ENCODE data around the gene COL15A1.

COL15A1 gene

DNA sequence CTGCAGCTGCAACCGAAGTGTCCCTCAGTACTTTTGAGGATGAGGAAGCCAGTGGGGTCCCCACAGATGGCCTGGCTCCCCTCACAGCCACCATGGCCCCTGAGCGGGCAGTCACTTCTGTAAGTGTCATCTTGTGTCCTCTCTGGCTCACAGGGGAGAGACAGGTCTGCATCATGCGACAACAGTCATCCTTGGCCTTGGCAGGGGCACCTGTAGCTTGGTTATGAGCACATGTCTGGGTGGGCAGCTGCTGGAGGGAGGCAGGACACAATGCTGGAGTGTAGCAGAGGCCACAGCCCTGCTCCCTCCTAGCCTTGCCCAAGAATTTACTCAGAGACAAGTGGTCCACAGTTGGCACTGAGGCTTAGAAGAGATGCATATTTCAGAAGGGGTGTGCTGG, 71.7 kb downstream of the COL15A1 start:
- DNase-seq (ENCODE audit: low read depth in 2 of 2): no peak

DNA sequence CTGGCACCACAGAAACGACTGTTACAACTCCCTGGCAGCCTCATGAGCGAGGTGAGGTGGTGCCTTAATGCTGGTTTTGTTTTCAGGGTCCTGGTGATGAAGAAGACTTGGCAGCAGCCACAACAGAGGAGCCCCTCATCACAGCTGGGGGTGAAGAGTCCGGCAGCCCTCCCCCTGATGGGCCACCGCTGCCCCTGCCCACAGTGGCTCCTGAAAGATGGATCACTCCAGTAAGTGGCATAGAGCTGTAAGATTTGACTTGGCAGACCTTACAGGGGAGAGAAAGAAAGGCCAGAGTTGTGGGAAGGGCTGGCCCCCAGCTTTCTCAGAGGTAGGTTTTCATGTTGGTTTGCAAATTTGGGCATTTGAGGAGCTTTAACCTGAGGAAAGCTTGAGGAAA, 72.2 kb downstream of the COL15A1 start:
- DNase-seq (ENCODE audit: low read depth in 2 of 2): no peak

DNA sequence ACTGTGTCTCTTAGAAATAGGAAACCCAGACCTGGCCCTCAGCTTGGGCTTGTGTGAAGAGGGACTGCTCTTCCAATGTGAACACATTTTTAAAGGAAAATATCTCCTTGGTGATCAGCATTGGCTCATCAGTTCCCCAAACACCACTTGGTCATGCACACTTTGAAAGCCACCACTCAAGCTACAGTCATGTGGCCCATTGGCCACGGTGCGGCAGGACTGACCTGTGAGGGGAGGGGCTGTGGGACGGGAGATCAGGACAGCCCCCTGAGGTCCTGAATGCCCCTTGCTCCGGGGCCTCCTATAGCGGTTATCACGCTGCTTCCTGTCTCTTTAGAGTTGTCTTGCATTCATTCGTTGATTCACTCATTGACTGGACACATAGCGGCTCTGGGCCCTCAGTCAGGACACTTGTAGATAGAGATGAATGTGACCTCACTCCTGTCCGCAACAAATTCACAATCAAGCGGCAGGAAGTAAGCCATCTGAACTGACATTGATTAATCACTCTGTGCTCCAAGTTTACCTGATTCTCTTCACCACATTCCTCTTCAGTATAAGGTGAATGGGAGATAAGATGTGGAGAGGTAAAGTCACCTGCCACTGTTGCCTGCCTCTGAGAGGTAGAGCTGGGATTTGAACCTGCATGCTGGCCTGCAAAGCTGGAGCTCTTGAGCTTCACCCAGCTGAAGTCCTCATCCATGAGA, 73.1 kb downstream of the COL15A1 start:
- no peak for DNase-seq (ENCODE audit: low read depth in 2 of 2)

DNA sequence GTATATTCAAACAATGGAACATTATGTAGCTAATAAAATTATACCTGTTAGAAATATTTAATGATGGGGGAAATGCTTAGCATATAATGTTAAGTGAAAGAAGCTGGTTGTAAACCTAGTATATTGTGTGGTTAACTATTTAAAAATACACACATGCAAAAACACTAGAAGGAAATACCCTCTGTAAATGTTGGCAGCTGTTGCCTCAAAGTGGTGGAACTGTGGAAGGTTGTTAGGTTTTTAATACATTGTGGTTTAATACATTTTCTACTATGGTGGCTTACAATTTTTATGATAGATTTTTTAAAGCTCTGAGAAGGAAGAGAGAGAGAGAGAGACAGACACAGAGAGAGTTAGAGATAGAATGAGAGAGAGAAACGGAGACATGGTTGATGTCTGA, 74.9 kb downstream of the COL15A1 start:
- no peak for DNase-seq (ENCODE audit: low read depth in 2 of 2)

DNA sequence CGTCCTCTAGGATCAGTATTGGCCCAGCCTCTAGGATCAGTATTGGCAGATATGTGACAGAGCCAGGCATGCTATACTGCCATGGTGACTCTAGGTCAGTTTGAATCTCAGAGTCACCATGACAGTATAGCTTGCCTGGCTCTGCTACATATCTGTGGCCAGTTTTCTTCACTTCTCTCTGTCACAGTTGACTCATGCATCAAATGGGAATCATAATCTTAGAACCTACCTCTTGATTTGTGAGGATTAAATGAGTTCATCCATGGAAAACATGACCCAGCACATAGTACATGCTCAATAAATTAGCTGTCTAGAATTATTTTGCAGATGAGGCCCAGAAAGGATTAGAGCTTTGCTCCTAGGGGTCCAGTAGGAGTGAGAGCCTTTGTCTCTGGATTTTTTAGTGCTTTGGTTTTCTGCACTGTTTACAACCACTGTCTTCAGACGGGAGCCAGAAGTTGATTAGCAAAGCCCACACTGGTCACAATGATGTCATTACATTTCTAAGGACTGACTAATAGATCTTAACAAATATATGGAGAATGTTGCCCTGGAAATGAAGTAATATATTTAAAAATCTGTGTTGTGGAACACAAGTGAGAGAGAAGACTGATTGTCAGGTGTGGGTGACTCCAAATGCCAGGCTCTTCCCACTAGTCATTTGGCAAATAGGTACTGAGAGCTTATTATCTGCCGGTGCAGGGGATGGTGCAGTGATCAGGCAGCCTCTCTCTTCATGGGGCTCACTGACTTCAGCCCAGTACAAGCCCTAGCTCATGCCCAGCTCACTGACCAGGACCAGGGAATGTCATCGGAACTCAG, 76.0 kb downstream of the COL15A1 start:
- no peak for DNase-seq (ENCODE audit: low read depth in 2 of 2)

DNA sequence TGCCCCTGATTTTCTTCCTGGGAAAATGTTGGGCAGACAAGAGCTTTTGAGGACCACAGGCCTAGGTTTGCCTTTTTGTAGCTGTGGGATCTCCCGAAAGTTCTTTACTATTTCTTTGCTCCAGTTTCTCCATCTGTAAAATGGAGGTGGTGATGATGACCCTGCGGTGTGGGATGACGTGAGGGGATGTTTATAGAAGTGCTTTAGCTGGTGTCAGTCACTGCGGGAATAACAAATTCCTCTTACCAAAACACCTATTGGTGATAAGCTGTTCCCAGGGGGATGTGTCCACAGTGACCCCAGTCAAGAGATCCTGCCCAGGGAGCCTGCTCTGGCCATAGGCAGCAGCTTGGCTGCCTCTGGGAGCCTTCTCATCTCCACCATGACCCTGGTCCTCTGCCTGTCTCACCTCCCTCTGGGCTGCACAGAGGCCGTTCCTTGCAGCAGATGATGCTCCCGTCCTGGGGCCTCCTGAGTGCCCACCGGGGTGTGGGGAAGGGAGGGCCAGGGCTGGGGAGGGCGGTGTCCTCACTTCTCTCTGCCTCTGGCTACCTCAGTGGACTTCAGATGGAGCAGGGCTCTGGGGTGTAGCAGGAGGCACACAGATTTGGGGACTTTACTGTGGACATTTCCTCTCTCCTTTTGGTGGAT, 77.2 kb downstream of the COL15A1 start:
- DNase-seq (ENCODE audit: low read depth in 2 of 2): no peak

DNA sequence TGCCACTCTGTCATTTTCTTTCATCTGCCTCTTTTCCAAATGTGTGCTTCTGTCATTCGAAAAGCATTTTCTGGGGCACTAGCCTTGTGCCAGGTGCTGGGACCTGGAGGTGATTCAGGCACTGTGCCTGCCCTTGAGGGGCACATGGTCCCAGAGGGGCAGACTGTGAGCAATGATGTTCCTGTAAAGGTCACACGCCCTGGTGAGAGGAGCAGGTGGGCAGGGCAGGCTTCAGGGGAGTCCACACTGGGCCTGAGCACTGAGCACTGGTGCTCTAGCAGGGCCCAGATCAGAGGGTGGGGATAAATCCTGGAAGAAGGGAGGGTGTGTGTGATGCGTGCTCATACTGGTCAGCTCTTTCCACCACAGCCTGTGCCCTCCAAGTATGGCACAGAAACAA, 77.8 kb downstream of the COL15A1 start:
- DNase-seq (ENCODE audit: low read depth in 2 of 2): no peak

DNA sequence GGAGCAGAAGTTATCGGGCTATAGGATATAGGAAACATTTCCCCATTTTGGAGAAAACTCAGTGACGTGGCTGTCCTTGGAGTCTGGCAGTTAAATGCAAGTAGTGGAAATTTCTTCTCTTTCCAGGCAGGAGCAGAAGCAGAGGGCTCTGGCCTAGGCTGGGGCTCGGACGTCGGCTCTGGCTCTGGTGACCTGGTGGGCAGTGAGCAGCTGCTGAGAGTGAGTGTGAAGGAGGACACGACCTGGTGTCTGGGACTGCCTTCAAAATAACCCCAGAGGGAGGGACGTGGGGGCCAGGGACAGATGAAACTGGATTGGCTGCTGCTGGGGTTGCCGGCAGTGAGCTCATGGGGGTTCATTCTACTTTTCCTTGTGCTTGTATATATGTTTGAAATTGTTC, 79.5 kb downstream of the COL15A1 start:
- DNase-seq (ENCODE audit: low read depth in 2 of 2): no peak

DNA sequence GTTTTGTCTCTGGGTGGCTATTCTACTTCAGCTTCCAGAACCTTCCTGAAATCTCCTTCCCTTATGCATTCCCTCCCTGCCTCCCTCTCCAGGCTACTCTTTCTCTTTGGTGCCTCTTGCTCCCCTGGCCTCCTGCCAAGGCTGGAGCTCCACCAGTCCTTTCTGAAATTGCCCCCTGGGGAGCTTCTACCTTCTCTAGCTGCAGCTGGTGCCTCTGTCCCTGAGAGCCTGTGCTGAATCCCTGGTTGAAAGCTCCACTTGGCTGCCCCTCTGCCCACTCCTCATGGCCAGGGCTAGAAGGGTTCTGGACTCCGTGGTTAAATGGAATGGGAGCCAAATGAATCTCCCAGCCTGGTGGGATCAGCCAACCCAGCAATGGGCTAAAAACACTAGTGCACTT, 80.1 kb downstream of the COL15A1 start:
- DNase-seq (ENCODE audit: low read depth in 2 of 2): no peak

DNA sequence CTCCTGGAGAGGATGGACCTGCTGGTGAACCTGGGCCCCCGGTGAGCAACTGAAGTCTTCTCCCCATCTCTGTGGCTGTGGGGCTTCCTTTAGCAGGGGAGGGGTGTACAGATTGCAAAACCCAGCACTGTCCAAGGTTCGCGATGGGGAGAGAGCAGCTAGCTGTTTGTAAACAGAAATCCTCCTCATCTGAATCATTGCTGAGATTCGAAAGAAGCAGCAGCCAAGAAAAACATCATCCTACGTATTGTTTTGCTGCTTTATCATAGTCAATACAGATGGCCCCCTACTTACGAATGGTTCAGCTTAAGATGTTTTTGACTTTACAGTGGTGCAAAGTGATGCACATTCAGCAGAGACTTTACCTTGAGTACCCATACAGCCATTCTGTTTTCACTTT, 81.3 kb downstream of the COL15A1 start:
- no peak for DNase-seq (ENCODE audit: low read depth in 2 of 2)

DNA sequence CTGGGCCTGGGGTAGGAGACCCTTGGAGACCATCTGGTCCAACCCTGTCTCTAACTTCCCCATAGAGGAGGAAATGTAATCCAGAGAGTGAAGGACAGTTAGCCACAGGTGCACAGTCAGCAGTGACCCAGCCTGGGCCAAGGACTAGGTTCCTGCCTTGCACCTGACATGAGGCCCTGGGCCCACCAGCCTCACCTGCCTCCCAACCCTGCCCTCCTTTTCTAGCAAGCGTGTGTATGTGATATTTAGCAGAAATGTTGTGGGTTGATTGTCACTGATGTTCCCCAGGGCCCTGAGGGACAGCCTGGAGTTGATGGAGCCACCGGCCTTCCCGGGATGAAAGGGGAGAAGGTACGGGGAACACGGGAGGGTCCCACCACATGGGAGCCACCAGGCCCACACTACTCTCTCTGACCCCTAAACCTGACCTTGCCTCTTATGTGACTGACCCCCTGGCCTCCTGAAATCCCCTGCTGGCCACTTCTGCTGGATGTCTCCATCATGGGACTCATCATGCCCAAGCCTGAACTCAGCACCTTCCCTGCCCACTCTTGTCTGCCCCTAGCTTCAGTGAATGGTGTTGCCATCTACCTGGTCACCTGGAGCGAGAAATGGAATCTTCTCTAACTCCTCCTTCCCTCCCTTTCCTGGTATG, 82.0 kb downstream of the COL15A1 start:
- no peak for DNase-seq (ENCODE audit: low read depth in 2 of 2)

DNA sequence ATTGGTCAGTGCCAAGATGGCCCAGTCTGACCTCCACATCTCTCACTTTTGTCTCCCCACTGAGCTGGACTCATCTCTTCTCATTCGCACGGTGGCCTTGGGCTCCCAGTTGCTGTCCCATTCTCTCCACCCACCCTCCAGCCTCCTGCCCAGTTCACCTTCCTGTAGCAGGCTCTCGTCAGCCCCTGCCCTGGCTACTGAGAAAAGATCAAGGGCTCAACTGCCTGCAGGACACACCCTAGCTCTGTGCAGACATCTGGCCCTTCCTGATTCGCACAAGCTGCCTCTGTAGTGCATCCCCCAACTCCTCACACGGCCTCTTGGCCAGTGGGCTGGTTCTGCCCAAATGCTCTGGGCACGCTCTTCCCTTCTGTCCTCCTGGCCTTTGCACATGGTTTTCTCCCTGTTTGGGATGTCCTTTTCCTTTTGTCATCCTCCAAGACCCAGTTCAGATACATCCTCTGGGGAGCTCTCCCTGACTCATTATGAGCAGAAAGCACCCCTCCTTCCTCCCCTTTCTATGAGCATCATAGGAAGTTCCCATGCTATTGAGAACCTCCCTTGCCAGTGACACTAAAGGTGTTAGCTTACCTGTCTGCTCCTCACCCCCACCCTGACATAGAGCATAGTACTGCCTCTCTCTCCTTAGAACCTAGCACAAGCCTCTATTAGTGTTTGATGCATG, 82.7 kb downstream of the COL15A1 start:
- DNase-seq (ENCODE audit: low read depth in 2 of 2): no peak

DNA sequence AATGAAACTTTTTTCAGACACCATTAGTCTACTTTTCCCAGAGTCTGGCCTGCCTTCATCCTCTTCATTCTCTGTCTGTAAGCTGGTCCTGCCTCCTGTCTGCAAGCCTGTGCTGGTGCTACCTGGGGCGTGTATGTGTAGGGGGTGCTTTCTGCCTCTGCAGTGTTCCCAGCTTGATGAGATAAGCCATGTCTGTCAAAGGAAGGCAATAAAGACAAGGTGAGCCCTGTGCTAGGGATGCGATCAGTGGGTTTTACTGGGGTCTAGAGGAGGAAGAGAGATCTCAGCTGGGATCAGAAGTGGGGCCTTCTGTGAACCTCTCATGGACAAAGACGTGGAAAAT, 83.2 kb downstream of the COL15A1 start:
- DNase-seq (ENCODE audit: low read depth in 2 of 2): no peak

DNA sequence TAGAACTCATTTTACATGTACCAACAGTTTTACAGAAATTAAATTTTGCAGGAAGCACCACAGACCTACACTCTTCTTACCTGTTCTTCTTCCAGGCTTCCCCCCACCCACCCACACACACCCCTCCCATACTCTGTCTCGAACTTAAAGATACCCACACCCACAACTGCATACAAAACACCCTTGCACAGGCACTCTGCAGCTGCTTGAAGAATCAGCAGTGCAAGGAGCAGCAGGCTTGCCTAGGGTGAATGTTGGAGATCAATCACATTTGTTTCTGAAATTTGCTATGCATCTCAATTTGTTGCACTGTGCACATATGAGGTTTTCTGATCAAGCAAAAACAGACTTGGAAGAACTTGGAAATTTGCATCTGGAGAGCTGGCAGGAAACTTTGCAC, 83.7 kb downstream of the COL15A1 start:
- no peak for DNase-seq (ENCODE audit: low read depth in 2 of 2)

DNA sequence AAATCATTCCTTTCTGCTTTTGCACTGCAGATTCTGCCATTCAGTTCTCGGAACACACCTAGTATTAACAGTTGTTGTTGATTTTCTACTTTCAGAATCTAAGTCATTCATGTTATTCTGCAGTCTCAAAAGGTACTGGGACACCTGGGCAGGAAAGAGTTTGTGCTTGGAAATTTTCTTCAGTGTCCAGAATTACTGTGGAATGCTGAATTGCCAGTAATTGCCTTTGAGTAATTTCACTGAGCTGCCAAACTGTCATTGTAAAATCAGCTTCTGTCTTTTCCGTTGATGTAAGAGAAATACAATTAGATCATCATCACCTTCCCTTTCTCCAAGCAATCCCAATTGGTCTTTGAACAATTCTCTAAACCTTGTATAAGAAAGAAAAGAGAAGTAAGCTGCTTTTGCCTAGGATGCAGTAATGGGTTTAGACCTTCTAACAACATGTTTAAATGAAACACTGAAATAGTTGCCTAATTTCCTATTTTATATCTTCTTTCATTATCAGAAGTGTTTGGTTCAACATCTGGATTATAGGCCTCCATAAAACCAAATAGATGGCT, 85.5 kb downstream of the COL15A1 start:
- no peak for DNase-seq (ENCODE audit: low read depth in 2 of 2)

DNA sequence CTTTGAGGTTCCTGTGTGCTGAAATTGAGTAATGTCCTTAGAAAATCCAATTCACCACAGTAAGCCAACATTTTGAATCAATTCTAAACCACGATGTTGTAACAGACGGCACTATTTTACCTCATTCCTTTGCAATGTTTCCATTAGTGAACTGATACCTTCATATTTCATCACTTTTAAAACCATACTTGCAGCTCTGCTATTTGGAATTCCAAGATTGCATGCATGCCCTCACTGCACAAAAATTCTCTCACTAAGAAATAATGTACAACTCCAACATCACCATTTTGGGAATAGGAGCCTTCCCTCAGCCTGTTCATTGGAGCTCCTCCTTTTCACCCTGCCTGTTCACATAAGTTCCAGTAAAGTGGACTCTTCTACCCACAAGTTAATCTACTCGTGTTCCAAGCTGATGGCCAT, 86.4 kb downstream of the COL15A1 start:
- DNase-seq (ENCODE audit: low read depth in 2 of 2): no peak

DNA sequence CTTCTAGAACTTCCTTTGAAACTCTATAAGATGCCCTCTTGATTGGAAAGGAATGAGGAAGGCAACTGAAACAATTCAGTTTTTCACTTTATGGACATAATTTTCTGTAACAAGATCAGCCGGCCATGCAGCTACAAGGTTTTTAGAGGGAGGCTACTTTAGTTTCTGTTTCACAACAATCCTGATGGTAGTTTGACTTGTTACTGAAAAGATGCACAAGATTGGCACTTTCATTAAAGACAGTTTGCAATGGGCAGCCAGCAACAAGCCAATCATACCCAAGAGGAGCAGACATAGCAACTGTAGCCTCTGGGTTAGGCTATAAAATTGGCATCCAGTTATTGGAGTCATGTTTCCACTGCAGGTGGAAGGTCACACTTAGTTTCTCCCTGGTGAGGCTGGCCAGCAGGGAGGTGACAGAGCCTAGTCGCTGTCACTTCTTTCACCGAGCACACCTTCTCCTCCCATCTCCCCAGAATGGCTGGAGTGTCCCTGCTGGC, 87.0 kb downstream of the COL15A1 start:
- DNase-seq (ENCODE audit: low read depth in 2 of 2): no peak

DNA sequence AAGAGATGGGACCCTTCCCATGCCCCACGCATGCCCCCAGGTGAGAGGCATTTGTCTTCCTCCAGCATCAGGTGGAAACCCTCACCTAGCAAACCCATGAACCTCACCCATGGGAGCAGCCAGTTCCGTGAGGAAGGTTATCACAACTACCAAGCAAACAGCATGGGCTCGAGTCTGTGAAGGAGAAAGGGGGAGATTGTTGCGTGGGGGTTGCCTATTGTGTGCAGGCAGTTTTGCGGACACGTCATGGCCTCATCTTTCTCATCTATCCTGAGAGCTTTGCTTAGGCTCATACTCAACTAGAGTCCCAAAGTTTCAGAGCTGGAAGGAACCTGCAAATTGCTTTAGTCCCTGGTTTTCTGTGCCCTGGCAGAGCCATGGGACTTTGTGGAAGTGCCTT, 87.6 kb downstream of the COL15A1 start:
- DNase-seq (ENCODE audit: low read depth in 2 of 2): no peak

DNA sequence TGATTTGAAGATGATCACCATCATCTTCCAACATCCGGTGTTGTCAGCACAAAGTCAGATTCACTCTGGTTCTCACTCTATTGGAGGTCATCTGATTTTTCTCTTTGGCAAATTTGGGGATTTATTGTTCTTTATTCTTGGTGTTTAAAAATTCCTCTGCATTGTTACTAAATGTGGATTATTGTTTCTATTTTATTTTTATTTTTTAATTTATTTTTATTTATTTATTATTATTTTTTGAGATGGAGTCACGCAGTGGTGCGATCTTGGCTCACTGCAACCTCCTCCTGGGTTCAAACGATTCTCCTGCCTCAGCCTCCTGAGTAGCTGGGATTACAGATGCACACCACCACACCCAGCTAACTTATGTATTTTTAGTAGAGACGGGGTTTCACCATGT, 88.3 kb downstream of the COL15A1 start:
- DNase-seq (ENCODE audit: low read depth in 2 of 2): no peak

DNA sequence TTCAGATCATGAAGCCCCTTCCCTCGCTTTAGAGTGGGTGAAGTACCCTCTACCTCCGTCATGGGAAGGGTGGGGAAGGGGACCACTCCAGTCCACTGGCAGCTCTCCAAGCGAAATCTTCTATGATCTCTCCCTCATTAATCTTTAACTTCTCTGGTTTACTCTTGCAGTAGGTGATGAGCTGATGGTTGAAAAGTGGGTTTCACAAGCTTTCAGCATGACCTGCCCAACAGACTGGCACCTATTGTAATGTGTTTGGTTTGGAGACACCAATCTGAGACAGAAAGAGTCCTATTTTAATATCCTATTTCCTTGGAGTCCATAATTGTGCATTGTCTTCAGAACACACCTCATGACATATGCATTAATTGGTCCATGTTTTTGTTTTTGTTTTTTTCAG, 90.4 kb downstream of the COL15A1 start:
- no peak for DNase-seq (ENCODE audit: low read depth in 2 of 2)

DNA sequence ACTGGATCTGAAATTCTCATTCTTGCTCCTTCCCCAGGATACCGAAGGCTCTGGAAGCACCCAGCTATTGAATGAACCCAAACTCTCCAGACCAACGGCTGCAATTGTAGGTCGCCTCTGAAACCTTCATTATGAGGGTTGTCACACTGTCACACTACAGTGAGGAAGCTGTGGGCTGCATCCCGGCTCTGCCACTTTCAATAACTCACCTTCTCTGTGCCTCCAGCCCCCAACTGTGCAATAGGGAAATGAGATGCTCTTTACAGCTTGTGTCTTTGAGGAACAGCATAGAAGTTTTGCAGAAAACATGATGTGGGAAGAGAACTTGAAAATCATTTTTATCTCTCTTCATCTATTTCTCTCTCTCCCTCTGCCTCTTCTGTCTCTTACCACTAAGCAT, 91.6 kb downstream of the COL15A1 start:
- no peak for DNase-seq (ENCODE audit: low read depth in 2 of 2)
